Glutamatergic neuron (in vitro differentiated cells): ENCODE data around the gene ZNF674. TPM values are rescaled to one million over a fixed set of nuclear protein-coding genes. Genes with fewer than 3 reads are reported as not detected.

Experiments used
- DNase-seq: peaks from one replicate; pipeline ENCODE4 v3.0.0; 2022
- H3K27ac Mint-ChIP-seq: one replicate; pipeline ENCODE4 v1.8.0; 2020; ENCODE audit warnings: mild to moderate bottlenecking, mixed read lengths, inconsistent platforms; ENCODE audit not compliant: unreplicated experiment
- H3K27me3 Mint-ChIP-seq: one replicate; pipeline ENCODE4 v1.8.0; 2020; ENCODE audit warnings: mild to moderate bottlenecking, moderate library complexity, mixed read lengths, inconsistent platforms; ENCODE audit not compliant: unreplicated experiment
- H3K36me3 Mint-ChIP-seq: one replicate; pipeline ENCODE4 v1.8.0; 2020; ENCODE audit warnings: mild to moderate bottlenecking, mixed read lengths, inconsistent platforms; ENCODE audit not compliant: unreplicated experiment
- H3K4me1 Mint-ChIP-seq: one replicate; pipeline ENCODE4 v1.8.0; 2020; ENCODE audit warnings: mild to moderate bottlenecking, low read depth, mixed read lengths, inconsistent platforms; ENCODE audit not compliant: unreplicated experiment
- H3K4me3 Mint-ChIP-seq: one replicate; pipeline ENCODE4 v1.8.0; 2020; ENCODE audit warnings: mild to moderate bottlenecking, mixed read lengths, inconsistent platforms; ENCODE audit not compliant: unreplicated experiment
- H3K9me3 Mint-ChIP-seq: one replicate; pipeline ENCODE4 v1.8.0; 2020; ENCODE audit warnings: mild to moderate bottlenecking, moderate library complexity, mixed read lengths, inconsistent platforms; ENCODE audit not compliant: unreplicated experiment
- CTCF ChIP-seq: fragments of 200-600 bp; sonication (generic); IDR thresholded peaks from one replicate; pipeline ENCODE4 v1.5.0; 2021; ENCODE audit not compliant: partially characterized antibody, unreplicated experiment
- total RNA-seq: library from RNA; stranded (reverse); fragmentation: NEBNext Ultra II Directional; extraction: Animal tissue kit (Norgen Biotek cat#: 25700); gene quantifications from one replicate; pipeline ENCODE4 v1.2.1, GENCODE V29; 2021; ENCODE audit not compliant: unreplicated experiment

The ZNF674 gene
- total RNA-seq, 1 donor from 2014 or later = 6.4 TPM

- H3K4me3 Mint-ChIP-seq = no peak overlapping the region
- H3K27ac Mint-ChIP-seq = no peak overlapping the region
- no peak for TF ChIP-seq CTCF
- no peaks in the 10 kb centered on the region for H3K4me1 Mint-ChIP-seq
- no peaks in the 10 kb centered on the region for H3K27me3 Mint-ChIP-seq
- H3K36me3 Mint-ChIP-seq = no peaks in the 10 kb centered on the region
- no peak for DNase-seq
- H3K9me3 Mint-ChIP-seq = peaks cover 1% of the 10 kb centered on the region
Measured at GRCh38 chrX:46459603-46460002, 85.6 kb downstream of the ZNF674 start.

GRCh38 chrX:46456125-46456922 is 88.9 kb downstream of the ZNF674 start:
- no peaks in the 10 kb centered on the region for H3K36me3 Mint-ChIP-seq
- DNase-seq = no peak
- H3K4me3 Mint-ChIP-seq = no peak overlapping the region
- H3K27me3 Mint-ChIP-seq = no peaks in the 10 kb centered on the region
- no peak for TF ChIP-seq CTCF
- no peak overlapping the region for H3K27ac Mint-ChIP-seq
- H3K4me1 Mint-ChIP-seq = no peaks in the 10 kb centered on the region
- H3K9me3 Mint-ChIP-seq = no peaks in the 10 kb centered on the region

Other genes with a start within 250 kb of the ZNF674 start
- gene CHST7, start 28.3 kb upstream of the ZNF674 start, total RNA-seq = 1.7 TPM
- 5.0 TPM for gene SLC9A7, start 213.7 kb upstream of the ZNF674 start, total RNA-seq